MCF 10A (cell line): ENCODE measurements around the gene TRPM1. TPM values are rescaled to one million over a fixed set of nuclear protein-coding genes. Genes with fewer than 3 reads are reported as not detected.

Experiments used
- BruUV-seq: library from RNA; stranded (reverse); fragments of 400-500 nt; replicated peaks from 2 replicates; lab custom pipeline; 2021; lab: Mats Ljungman, UMichigan
- CTCF ChIA-PET: fragments of 300-600 bp; sonication (Branson Sonifier 250); formaldehyde crosslinking; extraction: SDS; loops from one replicate; lab custom pipeline; 2021; ENCODE audit warnings: antibody characterized with exemption, inconsistent platforms; lab: Yijun Ruan, JAX
- POLR2A ChIA-PET: fragments of 300-600, 350-650 bp; sonication (Branson Sonifier 250); formaldehyde crosslinking; extraction: SDS; loops from one replicate; lab custom pipeline; 2020; ENCODE audit warnings: antibody characterized with exemption, inconsistent platforms; lab: Yijun Ruan, JAX
- DNase-seq: peaks from one replicate; pipeline ENCODE4 v3.0.0-alpha.2; 2018; ENCODE audit not compliant: unreplicated experiment
- H3K27ac Mint-ChIP-seq: one replicate; pipeline ENCODE4 v1.8.0; 2022; ENCODE audit warnings: mild to moderate bottlenecking, low read depth, mixed read lengths; ENCODE audit not compliant: unreplicated experiment
- H3K27me3 Mint-ChIP-seq: one replicate; pipeline ENCODE4 v1.8.0; 2022; ENCODE audit warnings: mixed read lengths; ENCODE audit not compliant: insufficient read depth, unreplicated experiment
- H3K36me3 Mint-ChIP-seq: one replicate; pipeline ENCODE4 v1.8.0; 2022; ENCODE audit warnings: mild to moderate bottlenecking, moderate library complexity, mixed read lengths; ENCODE audit not compliant: insufficient read depth, unreplicated experiment
- H3K4me1 Mint-ChIP-seq: one replicate; pipeline ENCODE4 v1.8.0; 2022; ENCODE audit warnings: mixed read lengths; ENCODE audit not compliant: insufficient read depth, unreplicated experiment
- H3K4me3 Mint-ChIP-seq: one replicate; pipeline ENCODE4 v1.8.0; 2022; ENCODE audit warnings: mild to moderate bottlenecking, moderate library complexity, mixed read lengths; ENCODE audit not compliant: unreplicated experiment
- H3K9me3 Mint-ChIP-seq: one replicate; pipeline ENCODE4 v1.8.0; 2022; ENCODE audit warnings: mixed read lengths; ENCODE audit not compliant: unreplicated experiment
- intact Hi-C: fragments of 100-400 bp; cut with micrococcal nuclease; formaldehyde crosslinking; loops from 2 replicates; pipeline ENCODE4 v1.14.1; 2022
- total RNA-seq: library from RNA; stranded (reverse); gene quantifications from 2 replicates; pipeline ENCODE4 v1.2.3, GENCODE V29; 2022
- TF ChIP-seq, protein P1 (sequence below): fragments of 200-600 bp; IDR thresholded peaks from one replicate; pipeline ENCODE4 v1.8.0; 2022; ENCODE audit warnings: antibody characterized with exemption, mild to moderate bottlenecking; ENCODE audit not compliant: unreplicated experiment

Gene TRPM1
- total RNA-seq, 1 experiment from 2014 or later, result not detected

DNA sequence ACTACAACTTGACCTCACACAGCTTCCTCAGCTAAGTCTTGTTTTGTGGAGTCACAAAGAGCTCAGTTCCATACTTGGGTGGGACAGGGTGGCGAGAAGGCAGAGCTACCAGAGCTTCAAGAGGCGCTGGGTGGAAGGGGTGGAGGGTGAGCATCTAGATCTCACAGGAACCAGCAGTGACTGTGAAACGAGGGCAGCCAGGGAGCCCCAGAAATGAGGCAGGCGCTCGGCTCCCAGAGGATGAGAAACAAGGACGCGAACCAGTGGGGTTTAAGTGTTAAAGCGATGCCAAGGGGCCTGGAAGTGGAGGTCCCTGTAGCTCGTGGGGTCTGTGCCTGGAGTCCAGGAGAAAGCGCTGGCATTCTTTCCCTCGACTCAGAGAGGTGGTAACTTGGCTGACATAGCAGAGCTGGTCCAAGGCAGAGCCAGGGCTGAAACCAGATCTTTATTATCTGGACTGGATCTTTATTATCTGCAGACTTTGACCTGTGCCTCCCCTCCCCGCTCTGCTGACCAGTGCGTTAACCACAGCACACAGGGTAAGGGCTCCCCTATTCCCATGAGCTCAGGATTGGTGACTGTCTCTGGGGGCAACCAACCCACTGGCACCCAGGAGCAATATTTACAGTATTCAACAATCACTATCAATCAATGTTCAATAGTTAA is 26.2 kb upstream of the TRPM1 start:
- BruUV-seq, result no TSS peak

GRCh38 chr15:31125061-31125460 is 23.5 kb upstream of the TRPM1 start:
- intact Hi-C loops, result loop anchor here (5.0 kb wide), 3 partner anchors 173 to 463 kb away; no protein-coding TSS in a partner anchor
- Mint-ChIP-seq H3K27ac (no peak overlapping the region), H3K27me3 (no peaks in the 10 kb centered on the region), H3K36me3 (no peaks in the 10 kb centered on the region), H3K4me1 (no peaks in the 10 kb centered on the region), H3K9me3 (peaks cover 12% of the 10 kb centered on the region), H3K4me3 (no peak overlapping the region)
- no peak for DNase-seq
- no TSS peak for BruUV-seq
- ChIA-PET POLR2A (no interaction called here), CTCF (no interaction called here)
- TF ChIP-seq, protein P1, sequence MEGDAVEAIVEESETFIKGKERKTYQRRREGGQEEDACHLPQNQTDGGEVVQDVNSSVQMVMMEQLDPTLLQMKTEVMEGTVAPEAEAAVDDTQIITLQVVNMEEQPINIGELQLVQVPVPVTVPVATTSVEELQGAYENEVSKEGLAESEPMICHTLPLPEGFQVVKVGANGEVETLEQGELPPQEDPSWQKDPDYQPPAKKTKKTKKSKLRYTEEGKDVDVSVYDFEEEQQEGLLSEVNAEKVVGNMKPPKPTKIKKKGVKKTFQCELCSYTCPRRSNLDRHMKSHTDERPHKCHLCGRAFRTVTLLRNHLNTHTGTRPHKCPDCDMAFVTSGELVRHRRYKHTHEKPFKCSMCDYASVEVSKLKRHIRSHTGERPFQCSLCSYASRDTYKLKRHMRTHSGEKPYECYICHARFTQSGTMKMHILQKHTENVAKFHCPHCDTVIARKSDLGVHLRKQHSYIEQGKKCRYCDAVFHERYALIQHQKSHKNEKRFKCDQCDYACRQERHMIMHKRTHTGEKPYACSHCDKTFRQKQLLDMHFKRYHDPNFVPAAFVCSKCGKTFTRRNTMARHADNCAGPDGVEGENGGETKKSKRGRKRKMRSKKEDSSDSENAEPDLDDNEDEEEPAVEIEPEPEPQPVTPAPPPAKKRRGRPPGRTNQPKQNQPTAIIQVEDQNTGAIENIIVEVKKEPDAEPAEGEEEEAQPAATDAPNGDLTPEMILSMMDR, result no peak

More for the DNA sequence above, 26.2 kb upstream of the TRPM1 start:
- intact Hi-C loops, result loop anchor here (2.0 to 5.0 kb wide), 5 partner anchors 137 to 465 kb away; partner anchors contain the start of gene MTMR10
- no peak for DNase-seq
- no peaks in the 10 kb centered on the region for H3K9me3 Mint-ChIP-seq
- no peak overlapping the region for H3K27ac Mint-ChIP-seq
- H3K4me1 Mint-ChIP-seq, result no peaks in the 10 kb centered on the region
- ChIA-PET POLR2A (interaction anchor here (1.2 kb wide), 1 partner anchor 184 kb away, joined by 3 read pairs; no protein-coding TSS in a partner anchor), CTCF (interaction anchor here (0.5 to 5.0 kb wide), 25 partner anchors 10 to 362 kb away, joined by 3 to 43 read pairs (median 4); no protein-coding TSS in a partner anchor)
- H3K27me3 Mint-ChIP-seq, result no peaks in the 10 kb centered on the region
- no peaks in the 10 kb centered on the region for H3K36me3 Mint-ChIP-seq
- H3K4me3 Mint-ChIP-seq, result no peak overlapping the region
- TF ChIP-seq, protein P1, result no peak

DNA sequence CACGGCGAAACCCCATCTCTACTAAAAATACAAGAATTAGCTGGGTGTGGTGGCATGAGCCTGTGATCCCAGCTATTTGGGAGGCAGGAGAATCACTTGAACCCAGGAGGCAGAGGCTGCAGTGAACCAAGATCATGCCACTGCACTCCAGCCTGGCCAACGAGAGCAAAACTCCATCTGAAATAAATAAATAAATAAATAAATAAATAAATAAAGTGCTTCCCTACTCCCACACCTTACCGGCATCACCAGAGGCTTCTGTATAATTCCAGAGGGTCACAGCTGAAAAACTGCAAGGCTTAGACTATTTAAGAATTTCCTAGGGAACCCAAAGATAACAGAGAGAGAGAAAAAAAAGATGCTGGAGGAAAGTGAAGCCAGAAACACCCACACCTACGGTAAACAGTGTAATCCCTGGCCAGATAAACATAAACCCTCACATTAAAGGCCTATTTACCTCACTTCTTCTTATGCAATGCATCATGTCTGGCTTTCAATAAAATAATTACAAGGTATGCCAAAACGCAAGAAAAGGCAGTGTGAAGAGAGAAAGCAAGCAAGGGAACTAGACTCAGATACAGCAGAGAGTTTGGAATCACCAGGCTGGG is 15.0 kb upstream of the TRPM1 start:
- DNase-seq, result no peak
- ChIA-PET CTCF (interaction anchor here (5.5 kb wide), 1 partner anchor 11 kb away, joined by 43 read pairs; no protein-coding TSS in a partner anchor), POLR2A (no interaction called here)
- Mint-ChIP-seq H3K36me3 (no peaks in the 10 kb centered on the region), H3K4me1 (no peaks in the 10 kb centered on the region), H3K27me3 (no peaks in the 10 kb centered on the region), H3K4me3 (no peak overlapping the region), H3K9me3 (peaks cover 11% of the 10 kb centered on the region), H3K27ac (no peak overlapping the region)
- intact Hi-C loops, result no loop called here
- no TSS peak for BruUV-seq
- TF ChIP-seq, protein P1, result no peak

DNA sequence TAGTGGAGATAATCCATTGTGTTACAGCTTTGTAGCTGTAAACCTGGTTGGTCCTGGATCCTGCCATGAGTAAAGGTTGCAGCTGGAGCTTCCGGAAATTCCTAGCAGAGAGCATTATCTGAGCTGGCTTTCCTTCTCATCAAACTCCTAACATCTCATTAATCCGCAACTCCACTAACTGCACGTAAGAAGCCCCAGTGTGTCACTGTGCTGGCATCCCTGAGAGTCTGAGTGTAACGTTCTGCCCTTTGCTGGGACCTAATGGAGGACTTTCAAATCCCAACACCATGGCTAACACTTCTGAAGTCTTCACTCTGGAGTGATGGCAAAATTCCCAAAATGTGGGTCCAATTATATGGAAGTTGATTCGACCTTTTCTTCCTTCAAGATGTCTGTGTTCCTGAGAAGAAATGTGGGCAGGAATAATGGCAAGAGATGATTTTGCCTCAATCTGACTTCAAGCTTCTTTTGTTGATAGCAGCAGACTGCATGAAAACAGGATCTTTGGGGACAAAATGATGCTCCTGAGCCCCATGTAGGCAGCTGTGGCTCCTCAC is 9.6 kb upstream of the TRPM1 start:
- ChIA-PET CTCF (interaction anchor here (2.7 kb wide), 1 partner anchor 17 kb away, joined by 15 read pairs; no protein-coding TSS in a partner anchor), POLR2A (interaction anchor here (0.5 to 1.4 kb wide), 3 partner anchors 97 to 137 kb away, joined by 3 read pairs; no protein-coding TSS in a partner anchor)
- Mint-ChIP-seq H3K4me1 (no peaks in the 10 kb centered on the region), H3K4me3 (no peak overlapping the region), H3K27me3 (no peaks in the 10 kb centered on the region), H3K27ac (no peak overlapping the region), H3K36me3 (peaks cover 1% of the 10 kb centered on the region), H3K9me3 (peaks cover 8% of the 10 kb centered on the region)
- no peak for DNase-seq
- TF ChIP-seq, protein P1, result no peak
- no TSS peak for BruUV-seq
- intact Hi-C loops, result no loop called here
